Panc1 (cell line): ENCODE data around the gene MAP4K4. TPM values are rescaled to one million over a fixed set of nuclear protein-coding genes. Genes with fewer than 3 reads are reported as not detected.
"Not testable (repeated sequence)": the region's sequence is repeated elsewhere in the genome, so short reads cannot be mapped to it uniquely, and the experiment has no call there.

ENCODE experiments used
- ATAC-seq: fragments of 200-7000 bp; cut with Tn5 transposase; 2 replicates; pipeline ENCODE4 v1.9.1; 2020; ENCODE audit warnings: mild to moderate bottlenecking, moderate library complexity
- BruUV-seq: library from RNA; stranded (reverse); fragments of 400-500 nt; replicated peaks from 2 replicates; lab custom pipeline; 2021; lab: Mats Ljungman, UMichigan
- CTCF ChIA-PET: fragments of 300-600 bp; sonication (Branson Sonifier 250); formaldehyde crosslinking; loops from one replicate; lab custom pipeline; 2022; ENCODE audit warnings: antibody characterized with exemption; lab: Charles Lee
- POLR2A ChIA-PET: fragments of 300-600 bp; sonication (Branson Sonifier 250); formaldehyde crosslinking; loops from one replicate; lab custom pipeline; 2022; ENCODE audit warnings: antibody characterized with exemption; lab: Charles Lee
- DNase-seq: peaks from one replicate; pipeline ENCODE4 v3.0.0-alpha.2; 2010; ENCODE audit warnings: low read depth, low spot score
- H3K27ac ChIP-seq: 2 replicates; pipeline ENCODE4 v1.5.1; 2011; ENCODE audit warnings: mild to moderate bottlenecking, low read length, inconsistent platforms
- H3K27me3 ChIP-seq: fragments of 200-500 bp; sonication (Bioruptor generic); 2 replicates; pipeline ENCODE4 v1.6.0; 2014; ENCODE audit warnings: low read length, inconsistent platforms; ENCODE audit not compliant: control insufficient read depth, insufficient read depth
- H3K36me3 ChIP-seq: fragments of 200-500 bp; sonication (Bioruptor generic); 2 replicates; pipeline ENCODE4 v1.5.1; 2014; ENCODE audit warnings: inconsistent platforms, mild to moderate bottlenecking, low read length, moderate library complexity; ENCODE audit not compliant: control insufficient read depth, insufficient read depth
- H3K4me1 ChIP-seq: 2 replicates; pipeline ENCODE4 v1.5.1; 2011; ENCODE audit warnings: inconsistent platforms, mild to moderate bottlenecking, low read length, moderate library complexity; ENCODE audit not compliant: control insufficient read depth, insufficient read depth
- H3K4me3 ChIP-seq, 2 experiments: 2 replicates each; pipeline ENCODE4 v1.5.1; 2011 to 2012; ENCODE audit warnings: low read depth in 2 of 2, low read length in 2 of 2, mild to moderate bottlenecking in 2 of 2, inconsistent platforms in 1 of 2, moderate library complexity in 1 of 2
- H3K9me3 ChIP-seq: fragments of 200-500 bp; sonication (Bioruptor generic); 2 replicates; pipeline ENCODE4 v1.5.1; 2014; ENCODE audit warnings: low read depth, mild to moderate bottlenecking, inconsistent platforms, low read length, moderate library complexity; ENCODE audit not compliant: control insufficient read depth, insufficient read depth
- POLR2AphosphoS5 ChIP-seq: IDR thresholded peaks from 2 replicates; pipeline ENCODE4 v1.6.1; 2012; ENCODE audit warnings: mild to moderate bottlenecking, low read depth, low read length, moderate library complexity
- SIN3A ChIP-seq: IDR thresholded peaks from 2 replicates; pipeline ENCODE4 v1.6.1; 2012; ENCODE audit warnings: low read depth, mild to moderate bottlenecking, low read length, moderate library complexity, borderline replicate concordance; ENCODE audit not compliant: insufficient read depth
- TCF7L2 ChIP-seq: IDR thresholded peaks from 2 replicates; pipeline ENCODE4 v1.6.1; 2011; ENCODE audit warnings: mild to moderate bottlenecking, low read depth, low read length, inconsistent platforms
- in situ Hi-C: cut with HindIII; loops from 2 replicates; pipeline ENCODE4 v1.10.0; 2016; ENCODE audit warnings: low sequenced_read_pairs, low pct_unique_long_range_greater_than_20kb
- intact Hi-C: fragments of 100-400 bp; cut with micrococcal nuclease; formaldehyde crosslinking; loops from one replicate; pipeline ENCODE4 v1.10.0; 2022; ENCODE audit not compliant: unreplicated experiment
- total RNA-seq: library from RNA; stranded (reverse); gene quantifications from one replicate; pipeline ENCODE4 v1.2.1, GENCODE V29; 2021; ENCODE audit not compliant: unreplicated experiment
- TF ChIP-seq, protein P1 (sequence below), 2 experiments: IDR thresholded peaks; 2 replicates each; pipeline ENCODE4 v1.6.1; 2011 to 2012; ENCODE audit warnings: low read depth in 2 of 2, control low read depth in 1 of 2, low read length in 1 of 2, mild to moderate bottlenecking in 1 of 2, moderate library complexity in 1 of 2; ENCODE audit not compliant: insufficient read depth in 1 of 2
- TF ChIP-seq, protein P2 (sequence below): fragments of 450-650 bp; IDR thresholded peaks from 2 replicates; pipeline ENCODE4 v1.5.1; 2017; ENCODE audit warnings: mild to moderate bottlenecking

Gene MAP4K4
- total RNA-seq, 1 experiment from 2014 or later, result 68.5 TPM

DNA sequence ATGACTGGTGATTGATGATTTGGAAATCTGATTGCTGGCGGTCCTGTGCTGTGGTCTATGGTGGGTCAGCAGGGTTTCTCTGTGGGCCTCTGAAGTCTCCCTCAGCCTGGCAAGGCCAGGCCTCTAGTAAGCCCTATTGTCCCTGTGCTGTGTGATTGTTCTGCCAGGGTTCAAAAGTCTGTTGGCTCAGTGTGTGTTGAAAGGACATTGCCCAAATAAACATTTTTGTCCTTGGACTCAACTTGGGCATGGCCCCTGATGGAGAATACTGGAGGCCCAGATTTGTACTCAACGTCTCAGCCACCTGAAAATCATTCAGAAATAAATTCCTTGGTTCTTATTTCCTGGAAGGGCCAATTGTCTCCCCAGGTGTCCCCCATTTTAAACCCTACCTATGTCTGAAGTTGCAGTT is 74.4 kb downstream of the MAP4K4 start:
- CTCF ChIA-PET, result interaction anchor here (0.5 kb wide), 1 partner anchor 27 kb away, joined by 11 read pairs; no protein-coding TSS in a partner anchor
- no peaks in the 10 kb centered on the region for H3K36me3 ChIP-seq
- POLR2A ChIA-PET, result no interaction called here
- H3K4me1 ChIP-seq, result peaks cover 21% of the 10 kb centered on the region
- DNase-seq (no peak), ATAC-seq (no peak)
- intact Hi-C loops (no loop called here), in situ Hi-C loops (no loop called here)
- no peak overlapping the region for H3K27ac ChIP-seq
- no peak for TF ChIP-seq SIN3A
- TF ChIP-seq, protein P1, sequence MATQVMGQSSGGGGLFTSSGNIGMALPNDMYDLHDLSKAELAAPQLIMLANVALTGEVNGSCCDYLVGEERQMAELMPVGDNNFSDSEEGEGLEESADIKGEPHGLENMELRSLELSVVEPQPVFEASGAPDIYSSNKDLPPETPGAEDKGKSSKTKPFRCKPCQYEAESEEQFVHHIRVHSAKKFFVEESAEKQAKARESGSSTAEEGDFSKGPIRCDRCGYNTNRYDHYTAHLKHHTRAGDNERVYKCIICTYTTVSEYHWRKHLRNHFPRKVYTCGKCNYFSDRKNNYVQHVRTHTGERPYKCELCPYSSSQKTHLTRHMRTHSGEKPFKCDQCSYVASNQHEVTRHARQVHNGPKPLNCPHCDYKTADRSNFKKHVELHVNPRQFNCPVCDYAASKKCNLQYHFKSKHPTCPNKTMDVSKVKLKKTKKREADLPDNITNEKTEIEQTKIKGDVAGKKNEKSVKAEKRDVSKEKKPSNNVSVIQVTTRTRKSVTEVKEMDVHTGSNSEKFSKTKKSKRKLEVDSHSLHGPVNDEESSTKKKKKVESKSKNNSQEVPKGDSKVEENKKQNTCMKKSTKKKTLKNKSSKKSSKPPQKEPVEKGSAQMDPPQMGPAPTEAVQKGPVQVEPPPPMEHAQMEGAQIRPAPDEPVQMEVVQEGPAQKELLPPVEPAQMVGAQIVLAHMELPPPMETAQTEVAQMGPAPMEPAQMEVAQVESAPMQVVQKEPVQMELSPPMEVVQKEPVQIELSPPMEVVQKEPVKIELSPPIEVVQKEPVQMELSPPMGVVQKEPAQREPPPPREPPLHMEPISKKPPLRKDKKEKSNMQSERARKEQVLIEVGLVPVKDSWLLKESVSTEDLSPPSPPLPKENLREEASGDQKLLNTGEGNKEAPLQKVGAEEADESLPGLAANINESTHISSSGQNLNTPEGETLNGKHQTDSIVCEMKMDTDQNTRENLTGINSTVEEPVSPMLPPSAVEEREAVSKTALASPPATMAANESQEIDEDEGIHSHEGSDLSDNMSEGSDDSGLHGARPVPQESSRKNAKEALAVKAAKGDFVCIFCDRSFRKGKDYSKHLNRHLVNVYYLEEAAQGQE (IDR thresholded peaks at IDR 0.05; ENCODE audit: insufficient read depth in 1 of 2, low read depth in 2 of 2, low read length in 1 of 2), result no peak
- TF ChIP-seq TCF7L2, result no peak
- TF ChIP-seq POLR2AphosphoS5, result no peak
- TF ChIP-seq, protein P2, sequence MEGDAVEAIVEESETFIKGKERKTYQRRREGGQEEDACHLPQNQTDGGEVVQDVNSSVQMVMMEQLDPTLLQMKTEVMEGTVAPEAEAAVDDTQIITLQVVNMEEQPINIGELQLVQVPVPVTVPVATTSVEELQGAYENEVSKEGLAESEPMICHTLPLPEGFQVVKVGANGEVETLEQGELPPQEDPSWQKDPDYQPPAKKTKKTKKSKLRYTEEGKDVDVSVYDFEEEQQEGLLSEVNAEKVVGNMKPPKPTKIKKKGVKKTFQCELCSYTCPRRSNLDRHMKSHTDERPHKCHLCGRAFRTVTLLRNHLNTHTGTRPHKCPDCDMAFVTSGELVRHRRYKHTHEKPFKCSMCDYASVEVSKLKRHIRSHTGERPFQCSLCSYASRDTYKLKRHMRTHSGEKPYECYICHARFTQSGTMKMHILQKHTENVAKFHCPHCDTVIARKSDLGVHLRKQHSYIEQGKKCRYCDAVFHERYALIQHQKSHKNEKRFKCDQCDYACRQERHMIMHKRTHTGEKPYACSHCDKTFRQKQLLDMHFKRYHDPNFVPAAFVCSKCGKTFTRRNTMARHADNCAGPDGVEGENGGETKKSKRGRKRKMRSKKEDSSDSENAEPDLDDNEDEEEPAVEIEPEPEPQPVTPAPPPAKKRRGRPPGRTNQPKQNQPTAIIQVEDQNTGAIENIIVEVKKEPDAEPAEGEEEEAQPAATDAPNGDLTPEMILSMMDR, result no peak
- H3K27me3 ChIP-seq, result no peaks in the 10 kb centered on the region
- H3K9me3 ChIP-seq, result no peaks in the 10 kb centered on the region
- no peak overlapping the region for H3K4me3 ChIP-seq
- no TSS peak for BruUV-seq

DNA sequence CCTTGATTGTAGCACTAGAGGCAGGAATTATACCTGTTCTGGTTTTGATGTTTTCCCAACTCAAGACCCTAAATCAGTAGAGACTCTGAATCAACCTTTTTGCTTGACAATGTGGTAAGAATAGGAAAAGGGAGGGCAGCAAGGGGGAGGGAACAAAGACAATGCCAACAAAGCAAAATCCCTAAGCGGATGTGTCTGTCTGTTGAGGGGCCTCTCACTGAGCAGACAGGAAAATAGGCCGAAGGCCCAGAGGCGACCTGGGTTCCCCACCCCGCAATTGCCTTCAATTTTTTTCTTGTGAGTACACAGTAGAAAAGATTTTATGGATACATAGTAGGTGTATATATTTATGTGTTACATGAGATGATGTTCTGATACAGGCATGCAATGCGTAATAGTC is 75.6 kb downstream of the MAP4K4 start:
- H3K9me3 ChIP-seq, result no peaks in the 10 kb centered on the region
- ATAC-seq (no peak), DNase-seq (no peak)
- peaks cover 9% of the 10 kb centered on the region for H3K4me1 ChIP-seq
- no peaks in the 10 kb centered on the region for H3K36me3 ChIP-seq
- no peak overlapping the region for H3K4me3 ChIP-seq
- ChIA-PET CTCF (no interaction called here), POLR2A (no interaction called here)
- H3K27me3 ChIP-seq, result no peaks in the 10 kb centered on the region
- TF ChIP-seq TCF7L2, result no peak
- TF ChIP-seq, protein P1 (IDR thresholded peaks at IDR 0.05; ENCODE audit: insufficient read depth in 1 of 2, low read depth in 2 of 2, low read length in 1 of 2), result no peak
- no peak for TF ChIP-seq POLR2AphosphoS5
- TF ChIP-seq, protein P2, result no peak
- no peak for TF ChIP-seq SIN3A
- in situ Hi-C loops (no loop called here), intact Hi-C loops (no loop called here)
- H3K27ac ChIP-seq, result no peak overlapping the region
- BruUV-seq, result no TSS peak

DNA sequence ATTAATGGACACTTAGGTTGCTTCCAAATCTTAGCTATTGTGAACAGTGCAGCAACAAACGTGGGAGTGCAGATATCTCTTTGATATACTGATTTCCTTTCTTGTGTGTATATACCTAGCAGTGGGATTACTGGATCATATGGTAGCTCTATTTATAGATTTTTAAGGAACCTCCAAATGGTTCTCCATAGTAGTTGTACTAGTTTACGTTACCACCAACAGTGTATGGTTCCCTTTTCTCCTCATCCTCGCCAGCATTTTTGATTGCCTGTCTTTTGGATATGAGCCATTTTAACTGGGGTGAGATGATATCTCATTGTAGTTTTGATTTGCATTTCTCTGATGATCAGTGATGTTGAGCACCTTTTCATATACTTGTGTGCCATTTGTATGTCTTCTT is 76.5 kb downstream of the MAP4K4 start:
- H3K4me1 ChIP-seq, CTCF ChIA-PET, BruUV-seq, H3K4me3 ChIP-seq, H3K27ac ChIP-seq, H3K27me3 ChIP-seq, H3K36me3 ChIP-seq, intact Hi-C loops, H3K9me3 ChIP-seq, in situ Hi-C loops, ATAC-seq, POLR2A ChIA-PET, DNase-seq: not testable (repeated sequence)
